Measurements from ENCODE around the gene TWF2. TPM values are rescaled to one million over a fixed set of nuclear protein-coding genes. Genes with fewer than 3 reads are reported as not detected.

The TWF2 gene
- total and polyA plus RNA-seq, 12 donors, result 13.6 to 95.6 (median 48.4) TPM

GRCh38 chr3:52240886-52241370, 2.0 kb upstream of the TWF2 start:
- H3K27ac ChIP-seq, result peak overlapping the region in 3 of 5 donors; percentile 70 to 88 (median 88)
- no peaks in the 10 kb centered on the region for H3K36me3 ChIP-seq (replicated peaks in 1 of 2)
- H3K4me1 ChIP-seq (replicated peaks in 1 of 2), result peaks cover 42 to 47% of the 10 kb centered on the region in 2 donors
- no peak overlapping the region for H3K4me3 ChIP-seq
- TF ChIP-seq CTCF (IDR thresholded peaks at IDR 0.05) (no peak), POLR2A (IDR thresholded peaks at IDR 0.05) (no peak)
- H3K9me3 ChIP-seq (replicated peaks in 1 of 3), result no peaks in the 10 kb centered on the region
- no peaks in the 10 kb centered on the region for H3K27me3 ChIP-seq
- 77 to 84% (median 81%) methylated on average over 4 of the region's 4 CpGs for WGBS, 4 donors
- intact Hi-C loops (cut with DNase I), result no loop called here
- no peak for DNase-seq

GRCh38 chr3:52240059-52240885, 1.3 kb upstream of the TWF2 start:
- no peak for TF ChIP-seq POLR2A (IDR thresholded peaks at IDR 0.05)
- no peak for TF ChIP-seq CTCF (IDR thresholded peaks at IDR 0.05)
- Histone ChIP-seq H3K4me3 (no peak overlapping the region), H3K27ac (peak overlapping the region in 3 of 5 donors; percentile 70 to 88 (median 88)), H3K27me3 (no peaks in the 10 kb centered on the region), H3K4me1 (replicated peaks in 1 of 2) (peaks cover 42 to 46% of the 10 kb centered on the region in 2 donors), H3K36me3 (replicated peaks in 1 of 2) (no peaks in the 10 kb centered on the region), H3K9me3 (replicated peaks in 1 of 3) (no peaks in the 10 kb centered on the region)
- intact Hi-C loops (cut with DNase I), result no loop called here
- WGBS, 4 donors, result 100% methylated on average over 1 of the region's 1 CpG
- peak in 6 of 7 donors; percentile 76 to 91 (median 84) for DNase-seq

- peaks cover 42 to 46% of the 10 kb centered on the region in 2 donors for H3K4me1 ChIP-seq (replicated peaks in 1 of 2)
- H3K27me3 ChIP-seq, result no peaks in the 10 kb centered on the region
- WGBS, 4 donors, result 6 to 11% (median 8%) methylated on average over 11 of the region's 11 CpGs
- H3K36me3 ChIP-seq (replicated peaks in 1 of 2), result peaks cover 0 to 12% of the 10 kb centered on the region in 2 donors
- intact Hi-C loops (cut with DNase I), result no loop called here
- peak overlapping the region; percentile 53 to 96 (median 88) for H3K27ac ChIP-seq
- H3K9me3 ChIP-seq (replicated peaks in 1 of 3), result no peaks in the 10 kb centered on the region
- DNase-seq, result peak in 3 of 7 donors; percentile 53 to 69 (median 55)
- H3K4me3 ChIP-seq, result peak overlapping the region; percentile 52 to 93 (median 78)
- no peak for TF ChIP-seq POLR2A (IDR thresholded peaks at IDR 0.05)
- no peak for TF ChIP-seq CTCF (IDR thresholded peaks at IDR 0.05)
These were observed 681 bp downstream of the TWF2 start for GRCh38 chr3:52238193-52238760.

GRCh38 chr3:52237657-52238172, 1.2 kb downstream of the TWF2 start:
- H3K9me3 ChIP-seq (replicated peaks in 1 of 3), result no peaks in the 10 kb centered on the region
- H3K27ac ChIP-seq, result peak overlapping the region; percentile 53 to 96 (median 88)
- WGBS, 4 donors, result 8 to 13% (median 10%) methylated on average over 2 to 8 of the region's 8 CpGs
- peaks cover 42 to 46% of the 10 kb centered on the region in 2 donors for H3K4me1 ChIP-seq (replicated peaks in 1 of 2)
- peak overlapping the region in 1 of 4 donors; percentile 92 for H3K4me3 ChIP-seq
- TF ChIP-seq CTCF (IDR thresholded peaks at IDR 0.05) (peak in 1 of 6 experiments; percentile 32), POLR2A (IDR thresholded peaks at IDR 0.05) (no peak)
- H3K36me3 ChIP-seq (replicated peaks in 1 of 2), result peaks cover 0 to 15% of the 10 kb centered on the region in 2 donors
- H3K27me3 ChIP-seq, result no peaks in the 10 kb centered on the region
- intact Hi-C loops (cut with DNase I), result no loop called here
- peak; percentile 85 to 96 (median 94) for DNase-seq

All from adrenal gland (tissue), 12 donors.